Heart right ventricle (tissue), 16 donors: Measurements from ENCODE around the gene MYH11. TPM values are rescaled to one million over a fixed set of nuclear protein-coding genes. Genes with fewer than 3 reads are reported as not detected.
A peak's percentile ranks its signal among the peaks of the same experiment; 100 is the strongest.
"Not testable (repeated sequence)": the region's sequence is repeated elsewhere in the genome, so short reads cannot be mapped to it uniquely, and the experiment has no call there.

Source experiments
- ATAC-seq, 8 donors: fragments of 200-7000 bp; cut with Tn5 transposase; one replicate each; pipeline ENCODE4 v1.9.1; 2020; ENCODE audit warnings: mild to moderate bottlenecking in 8 of 8, moderate library complexity in 8 of 8, moderate number of reproducible peaks in 1 of 8
- DNase-seq, 2 donors: peaks; one replicate each; pipeline ENCODE4 v3.0.0-alpha.2; 2020
- H3K27ac ChIP-seq, 10 donors: fragments of 200-600 bp; sonication (generic) in 2 of 10; one replicate each; pipeline versions ENCODE4 v1.5.0 to v1.8.0; 2020 to 2022; ENCODE audit warnings: mild to moderate bottlenecking in 3 of 10
- H3K27me3 ChIP-seq, 7 donors: fragments of 200-600 bp; one replicate each; pipeline ENCODE4 v1.8.0; 2021 to 2022; ENCODE audit warnings: mild to moderate bottlenecking in 2 of 7
- H3K36me3 ChIP-seq, 9 donors: fragments of 200-600 bp; sonication (generic) in 1 of 9; one replicate each; pipeline versions ENCODE4 v1.5.0 to v1.8.0; 2020 to 2022; ENCODE audit warnings: mild to moderate bottlenecking in 2 of 9
- H3K4me1 ChIP-seq, 9 donors: fragments of 200-600 bp; sonication (generic) in 1 of 9; one replicate each; pipeline versions ENCODE4 v1.5.0 to v1.8.0; 2020 to 2022; ENCODE audit warnings: mild to moderate bottlenecking in 4 of 9
- H3K4me3 ChIP-seq, 10 donors: fragments of 200-600 bp; sonication (generic) in 2 of 10; one replicate each; pipeline versions ENCODE4 v1.5.0 to v1.8.0; 2020 to 2022; ENCODE audit warnings: mild to moderate bottlenecking in 7 of 10, moderate library complexity in 2 of 10
- H3K9me3 ChIP-seq, 11 donors: fragments of 200-600 bp in 10 of 11; sonication (generic) in 2 of 11; one replicate each; pipeline versions ENCODE4 v1.5.0 to v1.8.0; 2013 to 2022; ENCODE audit warnings: mild to moderate bottlenecking in 2 of 11, control low read depth in 1 of 11, moderate library complexity in 1 of 11
- CTCF ChIP-seq, 9 donors: fragments of 200-600 bp; sonication (generic) in 2 of 9; IDR thresholded peaks; one replicate each; pipeline versions ENCODE4 v1.5.0 to v1.8.0; 2021 to 2022; ENCODE audit warnings: antibody characterized with exemption in 9 of 9, mild to moderate bottlenecking in 5 of 9, moderate library complexity in 1 of 9
- WGBS, 2 donors: extraction: QIAGEN DNeasy Blood & Tissue Kit; methylation state at CpG; one replicate each; pipeline ENCODE4 v1.1.7; 2013; ENCODE audit warnings: inconsistent platforms in 1 of 2; 5-methylcytosine and 5-hydroxymethylcytosine counted together
- intact Hi-C, 10 donors: fragments of 100-400 bp; cut with DNase I; formaldehyde crosslinking; loops; one replicate each; pipeline versions ENCODE4 v1.11.1 to v1.14.2; 2022
- polyA plus RNA-seq, 2 donors: library from polyadenylated mRNA; stranded (reverse); fragments of 200-250 nt; gene quantifications; one replicate each; pipeline ENCODE4 v1.2.3, GENCODE V29; 2013
- total RNA-seq, 10 donors: library from RNA; stranded (reverse); fragmentation: NEBNext Ultra II Directional in 3 of 10; extraction: Animal tissue kit (Norgen Biotek cat#: 25700) in 3 of 10; gene quantifications; one replicate each; pipeline versions ENCODE4 v1.2.1 to v1.2.4, GENCODE V29; 2021 to 2023
- donor health status: Arrhythmogenic right ventricular cardiomyopathy.
- donor health status: ischemic (EF 13 %, LVEDD 7.1; RV severe dilation, severe dysfunction).
- donor health status: healthy with polysubstance abuse.
- donor health status: DM: no; HTN: yes; CAD: no.
- donor health status: DM: no; HTN: no; CAD: no.
- donor health status: ischemic (EF 25% LVEDD 6.9; RV normal size, moderate dysfunction).
- donor health status: ischemic (EF 25% LVEDD 5.7; RV mildly dilated, moderate dysfunction).
- donor health status: healthy.
- donor health status: DM: yes; HTN: yes; CAD: no.
- donor health status: Ischemic cardiomyopathy.
- donor health status: ischemic (EF 35%, LVEDD 5.7; RV mildly dilated, moderate dysfunction).
- donor health status: nonischemic (EF 11% LVEDD 7.7; RV severe dilation, severe dysfunction).
- donor health status: DM: yes; HTN: yes; CAD: no.
- donor health status: PGD.
- donor health status: ischemic (EF 29% LVEDD 5.4; RV normal size, mild dysfunction).
- donor health status: nonischemic (EF 23%, LVEDD 6.1; RV moderate dilation, normal function).

MYH11 gene
- total and polyA plus RNA-seq, 12 donors = 9.8 to 46.7 (median 23.5) TPM

- H3K27me3 ChIP-seq = no peaks in the 10 kb centered on the region
- TF ChIP-seq CTCF (IDR thresholded peaks at IDR 0.05) = no peak
- no peak overlapping the region for H3K27ac ChIP-seq
- intact Hi-C loops = no loop called here
- 86 to 91% methylated on average over 6 of the region's 6 CpGs for WGBS, 2 donors
- H3K9me3 ChIP-seq = no peaks in the 10 kb centered on the region
- H3K36me3 ChIP-seq = peaks cover 0 to 57% (median 0%) of the 10 kb centered on the region in 9 donors
- ATAC-seq (no peak), DNase-seq (no peak)
- H3K4me1 ChIP-seq = no peaks in the 10 kb centered on the region
- H3K4me3 ChIP-seq = no peak overlapping the region
Observed at GRCh38 chr16:15732416-15732815, 124.4 kb downstream of the MYH11 start.

GRCh38 chr16:15729152-15729551, 127.7 kb downstream of the MYH11 start:
- Histone ChIP-seq H3K4me3 (no peak overlapping the region), H3K27ac (no peak overlapping the region), H3K4me1 (no peaks in the 10 kb centered on the region), H3K9me3 (no peaks in the 10 kb centered on the region), H3K36me3 (peaks cover 0 to 62% (median 17%) of the 10 kb centered on the region in 9 donors), H3K27me3 (no peaks in the 10 kb centered on the region)
- DNase-seq (no peak), ATAC-seq (no peak)
- TF ChIP-seq CTCF (IDR thresholded peaks at IDR 0.05) = no peak
- 93 to 95% methylated on average over 7 of the region's 7 CpGs for WGBS, 2 donors
- intact Hi-C loops = no loop called here

- H3K4me3 ChIP-seq, H3K27me3 ChIP-seq, DNase-seq, H3K9me3 ChIP-seq, H3K4me1 ChIP-seq, ATAC-seq, intact Hi-C loops, H3K27ac ChIP-seq: not testable (repeated sequence)
- H3K36me3 ChIP-seq = peaks cover 0 to 65% (median 19%) of the 10 kb centered on the region in 9 donors
- WGBS, 2 donors = 96 to 97% methylated on average over 5 of the region's 5 CpGs
Observed at GRCh38 chr16:15727697-15728096, 129.1 kb downstream of the MYH11 start.

DNA sequence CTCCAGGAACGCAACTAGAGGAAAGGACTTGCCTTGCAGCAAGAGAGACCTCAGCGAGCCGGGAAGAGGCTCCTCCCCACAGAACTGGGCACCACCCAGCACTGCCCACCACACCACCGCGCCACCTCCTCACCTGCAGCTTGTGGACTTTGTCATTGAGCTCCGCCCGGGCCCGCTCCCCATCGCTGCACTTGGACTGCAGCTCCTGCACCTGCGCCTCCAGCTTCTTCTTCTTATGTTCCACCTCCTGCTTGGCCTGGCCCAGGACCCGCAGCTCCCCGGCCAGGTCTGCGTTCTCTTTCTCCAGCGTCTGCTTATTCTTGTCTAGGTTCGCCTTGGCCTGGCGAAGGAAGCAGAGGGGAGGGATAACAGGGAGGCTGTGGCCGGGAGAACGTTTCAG, 130.1 kb downstream of the MYH11 start:
- Histone ChIP-seq H3K36me3 (peaks cover 0 to 72% (median 19%) of the 10 kb centered on the region in 9 donors), H3K4me1 (no peaks in the 10 kb centered on the region), H3K27ac (no peak overlapping the region), H3K27me3 (no peaks in the 10 kb centered on the region), H3K9me3 (no peaks in the 10 kb centered on the region), H3K4me3 (no peak overlapping the region)
- no peak for TF ChIP-seq CTCF (IDR thresholded peaks at IDR 0.05)
- ATAC-seq = peak in 1 of 8 donors; percentile 25
- no peak for DNase-seq
- intact Hi-C loops = no loop called here
- 91 to 93% methylated on average over 18 of the region's 18 CpGs for WGBS, 2 donors

DNA sequence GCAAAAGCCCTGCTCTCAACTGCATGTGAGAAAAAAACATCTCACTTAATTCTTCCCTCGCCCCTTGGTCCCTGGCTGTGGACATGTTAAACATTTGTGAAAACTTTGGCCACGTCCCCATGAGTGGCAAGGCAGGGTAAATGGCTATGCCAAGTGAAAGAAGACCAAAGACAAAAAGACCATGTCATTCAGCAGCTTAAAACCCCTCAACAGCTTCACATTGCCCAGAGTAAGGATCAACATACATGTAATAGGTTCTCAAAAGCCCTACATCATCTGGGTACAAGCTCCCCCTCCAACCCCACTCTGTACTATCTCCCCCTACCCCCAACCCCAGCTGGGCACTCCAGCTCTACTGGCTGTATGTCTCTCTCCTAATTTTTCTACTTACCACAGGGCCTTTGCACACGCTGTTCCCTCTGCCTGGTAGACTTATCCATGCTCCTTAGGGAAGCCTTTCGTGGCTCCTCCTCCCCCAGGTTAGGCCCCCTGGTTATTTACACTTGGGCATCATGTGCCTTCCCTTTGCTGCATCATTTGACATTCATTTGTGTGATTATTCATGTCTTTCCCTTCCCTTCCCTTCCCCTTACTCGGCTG, 131.1 kb downstream of the MYH11 start:
- intact Hi-C loops = no loop called here
- WGBS, 2 donors = 96% methylated on average over 5 of the region's 5 CpGs
- no peak overlapping the region for H3K27ac ChIP-seq
- H3K9me3 ChIP-seq = no peaks in the 10 kb centered on the region
- TF ChIP-seq CTCF (IDR thresholded peaks at IDR 0.05) = no peak
- H3K4me3 ChIP-seq = no peak overlapping the region
- ATAC-seq (no peak), DNase-seq (no peak)
- no peaks in the 10 kb centered on the region for H3K27me3 ChIP-seq
- peaks cover 0 to 82% (median 19%) of the 10 kb centered on the region in 9 donors for H3K36me3 ChIP-seq
- H3K4me1 ChIP-seq = no peaks in the 10 kb centered on the region
